Cerebellar cortex (tissue), 1 donor: ENCODE measurements around the gene TXNDC9.
"Not testable (repeated sequence)": the region's sequence is repeated elsewhere in the genome, so short reads cannot be mapped to it uniquely, and the experiment has no call there.

Experiments used
- DNase-seq: peaks from one replicate; pipeline ENCODE4 v3.0.0-alpha.2; 2015; ENCODE audit warnings: low spot score

The TXNDC9 gene, protein sequence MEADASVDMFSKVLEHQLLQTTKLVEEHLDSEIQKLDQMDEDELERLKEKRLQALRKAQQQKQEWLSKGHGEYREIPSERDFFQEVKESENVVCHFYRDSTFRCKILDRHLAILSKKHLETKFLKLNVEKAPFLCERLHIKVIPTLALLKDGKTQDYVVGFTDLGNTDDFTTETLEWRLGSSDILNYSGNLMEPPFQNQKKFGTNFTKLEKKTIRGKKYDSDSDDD

DNA sequence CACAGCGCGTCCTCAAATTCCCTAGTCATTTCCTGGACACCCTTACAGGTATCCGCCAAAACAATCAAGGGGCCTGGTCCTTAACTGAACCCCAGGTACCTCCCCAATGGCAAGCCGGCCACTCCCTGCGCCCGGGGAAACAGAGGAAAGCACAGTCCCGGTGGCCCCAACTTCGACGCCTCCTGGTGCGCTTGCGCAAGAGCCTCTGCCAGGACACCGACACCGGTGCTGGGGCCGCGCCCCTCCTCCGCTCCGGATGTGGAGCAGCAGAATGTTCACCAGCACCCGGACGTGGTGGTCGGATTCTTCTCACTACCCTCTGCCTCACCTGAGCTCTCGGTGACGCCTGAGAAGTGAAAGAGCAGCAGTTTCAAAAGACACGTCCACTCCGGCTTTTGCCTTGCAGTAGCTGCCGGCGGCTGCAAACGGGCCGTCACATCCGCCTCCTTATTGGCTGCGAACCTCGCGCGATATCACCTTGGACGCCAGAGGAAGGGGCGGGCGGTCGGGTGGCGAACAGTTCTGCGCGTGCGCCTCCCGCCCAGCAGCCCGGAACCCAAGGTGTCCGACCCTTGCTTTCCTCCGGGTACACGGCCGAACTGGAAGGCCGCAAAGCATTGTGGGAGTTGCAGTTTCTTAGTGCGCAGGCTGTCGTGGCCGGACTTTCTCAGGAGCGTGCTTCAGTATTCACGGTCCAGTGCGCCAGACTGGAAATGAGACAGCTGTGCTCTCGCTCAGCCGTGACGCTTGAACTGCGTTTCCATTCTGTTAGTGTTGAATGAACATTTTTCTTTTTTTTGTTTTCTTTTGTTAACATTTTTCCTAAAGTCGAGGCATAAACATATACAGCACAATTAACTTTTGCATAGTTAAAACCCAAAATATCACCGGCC is at the start of gene TXNDC9:
TXNDC9 (minus strand) TSS at position 423 of the 893 bp plus-strand sequence. CDS start 3,123 bp downstream, outside the sequence.
- peak; percentile 99 for DNase-seq

DNA sequence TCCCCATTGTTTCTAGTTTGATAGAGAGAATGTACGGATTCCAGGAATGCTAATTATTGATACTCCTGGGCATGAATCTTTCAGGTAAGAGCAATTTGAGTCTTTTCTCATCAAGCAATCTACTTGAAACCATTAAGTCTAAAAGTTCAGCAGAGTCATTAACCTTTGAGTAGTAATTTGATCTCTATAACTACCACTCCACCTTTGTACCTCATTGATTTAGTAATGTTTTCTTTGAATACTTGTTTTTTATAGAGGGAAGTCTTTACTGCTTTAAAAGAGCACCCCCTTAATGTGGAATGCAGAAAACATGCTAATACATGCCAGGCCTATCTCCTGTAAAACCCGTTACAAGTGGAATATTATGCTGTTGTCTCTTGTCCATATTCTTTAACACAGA is 46.0 kb upstream of the TXNDC9 start:
- no peak for DNase-seq

DNA sequence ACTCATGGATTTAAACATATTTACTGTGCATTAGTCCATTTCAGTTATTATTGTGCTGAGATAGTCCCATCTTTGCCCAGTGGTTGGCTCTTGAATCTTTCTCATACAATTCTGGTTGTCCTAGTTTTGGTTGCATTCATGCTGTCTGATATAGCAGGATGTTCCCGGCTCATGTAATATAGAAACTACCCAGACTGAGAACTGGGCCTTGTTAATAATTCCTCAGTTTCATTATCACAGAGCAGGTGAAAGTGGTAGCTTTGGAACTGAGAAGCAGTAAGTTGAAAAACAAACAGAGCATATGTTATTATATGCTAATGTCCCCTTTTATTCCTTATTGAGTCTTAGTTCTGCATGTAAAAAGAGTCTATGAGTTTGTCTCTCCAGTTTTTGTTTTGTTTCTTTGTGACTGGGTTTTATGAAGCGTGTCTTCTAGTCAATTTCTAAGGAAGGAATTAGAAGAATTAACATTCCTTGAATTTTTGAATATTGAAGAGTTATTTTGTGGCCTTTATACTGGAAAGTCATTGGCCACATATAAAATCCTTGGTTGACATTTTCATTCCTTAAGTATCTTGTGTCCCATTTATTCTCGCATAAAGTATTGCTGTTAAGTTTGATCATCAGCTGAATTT is 44.4 kb upstream of the TXNDC9 start:
- no peak for DNase-seq

DNA sequence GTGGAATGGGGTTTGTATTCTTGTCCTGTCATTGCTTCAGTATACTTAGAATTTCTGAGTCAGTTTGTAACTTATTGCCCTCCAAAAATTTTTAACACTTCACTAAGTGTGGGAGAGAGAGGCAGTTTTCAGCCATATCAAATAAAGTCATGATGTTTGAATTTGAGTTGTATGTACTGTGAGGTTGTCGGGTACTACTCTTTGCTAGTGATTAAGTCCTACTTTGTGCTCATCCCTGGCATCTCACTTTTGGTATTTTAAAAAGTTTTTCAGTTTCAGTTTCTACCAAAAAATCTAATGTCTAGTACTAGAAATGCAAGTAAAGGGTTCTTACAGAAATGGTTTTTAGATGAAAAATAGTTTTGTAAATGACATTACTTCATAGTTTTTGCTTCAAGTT is 41.7 kb upstream of the TXNDC9 start:
- no peak for DNase-seq

DNA sequence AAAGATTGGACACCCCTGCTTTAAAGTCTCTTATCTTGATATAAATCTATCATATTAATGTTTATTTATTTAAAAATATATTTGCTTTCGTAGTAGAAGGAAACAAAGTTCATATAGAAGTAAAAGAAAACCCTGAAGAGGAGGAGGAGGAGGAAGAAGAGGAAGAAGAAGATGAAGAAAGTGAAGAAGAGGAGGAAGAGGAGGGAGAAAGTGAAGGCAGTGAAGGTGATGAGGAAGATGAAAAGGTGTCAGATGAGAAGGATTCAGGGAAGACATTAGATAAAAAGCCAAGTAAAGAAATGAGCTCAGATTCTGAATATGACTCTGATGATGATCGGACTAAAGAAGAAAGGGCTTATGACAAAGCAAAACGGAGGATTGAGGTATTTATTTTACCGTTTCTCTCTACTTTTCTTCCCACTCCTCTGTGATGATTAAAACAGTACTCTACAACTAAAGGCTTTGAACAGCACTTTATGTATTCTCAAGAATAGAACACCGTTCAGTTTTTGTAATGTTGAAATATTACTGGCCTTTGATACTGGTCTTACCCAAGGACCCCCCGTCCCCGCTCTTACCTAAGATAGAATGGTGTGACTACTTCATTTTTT is 40.2 kb upstream of the TXNDC9 start:
- no peak for DNase-seq

DNA sequence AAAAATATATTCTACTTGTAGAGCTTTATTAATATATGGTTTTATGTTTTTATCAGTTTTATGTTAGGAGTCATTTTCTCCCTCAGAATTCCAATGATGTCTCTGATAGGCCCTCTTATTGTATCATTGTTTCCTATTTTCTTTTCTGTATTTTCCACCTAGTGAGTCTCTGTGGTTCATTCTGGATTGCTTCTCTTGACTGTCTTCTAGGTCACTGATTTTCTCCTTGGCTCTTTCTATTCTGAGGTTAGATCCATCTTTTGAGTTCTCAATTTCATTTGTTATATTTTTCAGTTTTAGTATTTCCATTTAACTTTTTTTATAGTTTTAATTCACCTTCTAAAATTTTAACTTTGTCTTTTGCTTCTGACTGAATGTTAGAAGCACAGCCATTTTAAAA is 38.6 kb upstream of the TXNDC9 start:
- DNase-seq: no peak

DNA sequence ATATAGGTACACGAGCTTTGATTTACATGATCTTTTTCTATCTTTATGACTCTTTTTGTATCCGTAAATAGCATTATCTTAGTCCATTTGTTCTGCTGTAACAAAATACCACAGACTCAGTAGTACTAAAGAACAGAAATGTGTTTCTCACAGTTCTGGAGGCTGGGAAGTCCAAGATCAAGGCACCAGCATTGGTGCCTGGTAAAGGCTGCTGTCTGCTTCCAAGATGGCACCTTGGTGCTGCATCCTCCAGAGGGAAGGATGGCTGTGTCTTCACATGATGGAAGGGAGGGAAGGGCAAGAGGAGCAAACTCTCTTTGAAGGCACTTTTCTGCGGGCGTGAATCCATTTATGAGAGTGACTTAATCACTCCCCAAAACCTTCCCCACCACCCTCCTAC is 37.0 kb upstream of the TXNDC9 start:
- no peak for DNase-seq

DNA sequence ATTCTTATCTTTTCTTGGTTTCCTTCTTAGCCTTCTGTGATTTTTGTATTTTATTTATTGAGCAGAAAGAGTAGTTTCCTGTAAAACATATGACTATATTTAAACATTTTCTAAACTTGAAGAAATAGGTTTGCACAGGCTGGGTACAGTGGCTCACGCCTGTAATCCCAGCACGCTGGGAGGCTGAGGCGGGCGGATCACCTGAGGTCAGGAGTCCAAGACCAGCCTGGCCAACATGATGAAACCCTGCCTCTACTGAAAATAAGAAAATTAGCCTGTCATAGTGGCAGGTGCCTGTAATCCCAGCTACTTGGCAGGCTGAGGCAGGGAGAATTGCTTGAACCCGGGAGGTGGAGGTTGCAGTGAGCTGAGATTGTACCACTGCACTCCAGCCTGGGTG is 32.7 kb upstream of the TXNDC9 start:
- DNase-seq: not testable (repeated sequence)

DNA sequence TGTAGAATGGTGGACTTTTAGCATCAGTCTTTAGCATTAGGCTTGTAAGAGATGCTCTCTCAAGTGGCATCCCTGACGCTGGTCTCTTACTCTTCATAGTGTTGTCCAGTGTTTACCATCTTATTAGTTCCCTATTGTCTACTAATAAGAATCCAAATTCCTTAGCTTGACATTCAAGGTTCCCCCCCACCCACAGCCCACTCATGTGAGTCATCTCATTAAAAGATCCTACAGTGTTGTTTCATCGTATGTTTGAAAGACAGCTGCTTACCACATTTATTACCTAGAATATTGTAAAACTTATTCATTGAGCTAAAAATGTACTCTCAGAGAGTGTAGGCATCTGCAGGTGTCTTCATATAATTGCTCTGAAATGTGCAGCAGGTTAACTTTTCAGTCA is 29.5 kb upstream of the TXNDC9 start:
- DNase-seq: no peak

DNA sequence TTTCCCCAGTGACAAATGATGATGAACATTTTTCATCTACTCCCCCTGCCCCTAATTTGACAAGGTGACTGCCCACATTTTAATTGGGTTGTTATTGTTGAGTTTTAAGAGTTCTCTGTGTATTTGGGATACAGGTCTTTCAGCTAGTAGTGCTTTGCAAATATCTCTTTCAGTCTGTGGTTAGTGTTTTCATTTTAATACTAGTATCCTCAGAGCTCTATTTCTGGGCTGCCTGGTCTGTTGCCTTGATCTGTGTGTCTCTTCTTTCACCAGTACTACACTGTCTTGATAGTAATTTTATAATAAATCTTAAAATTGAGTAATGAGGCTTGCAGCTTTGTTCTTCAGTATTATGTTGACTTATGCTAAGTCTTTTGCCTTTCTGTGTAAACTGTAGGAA is 20.7 kb upstream of the TXNDC9 start:
- DNase-seq: no peak

DNA sequence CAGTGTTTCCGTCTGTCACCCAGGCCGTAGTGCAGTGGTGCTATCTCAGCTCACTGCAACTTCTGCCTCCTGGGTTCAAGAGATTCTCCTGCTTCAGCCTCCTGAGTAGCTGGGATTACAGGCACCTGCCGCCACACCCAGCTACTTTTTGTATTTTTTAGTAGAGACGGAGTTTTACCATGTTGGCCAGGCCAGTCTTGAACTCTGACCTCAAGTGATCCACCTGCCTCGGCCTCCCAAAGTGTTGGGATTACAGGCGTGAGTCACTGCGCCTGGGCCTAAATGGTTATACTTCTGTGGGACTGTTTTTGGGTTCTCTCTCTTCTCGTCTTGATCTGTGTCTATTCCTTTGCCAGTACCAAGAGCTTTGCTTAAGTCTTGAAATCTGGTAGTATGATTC is 18.7 kb upstream of the TXNDC9 start:
- not testable (repeated sequence) for DNase-seq

DNA sequence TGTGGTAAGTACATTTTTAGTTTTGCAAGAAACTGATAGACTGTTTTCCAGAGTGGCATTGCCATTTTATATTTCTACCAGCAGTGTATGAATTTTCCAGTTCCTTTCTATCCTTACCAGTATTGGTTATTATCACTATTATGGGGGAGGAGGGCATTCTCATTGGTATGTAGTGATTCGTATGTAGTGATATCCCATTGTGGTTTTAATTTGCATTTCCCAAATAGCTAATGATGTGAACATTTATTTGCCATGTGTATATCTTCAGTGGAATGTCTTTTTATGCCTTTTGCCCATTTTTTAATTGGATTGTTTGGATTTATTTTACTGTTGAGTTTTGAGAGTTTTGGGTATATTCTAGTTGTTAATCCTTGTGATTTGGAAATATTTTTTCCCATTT is 17.9 kb upstream of the TXNDC9 start:
- DNase-seq: no peak

DNA sequence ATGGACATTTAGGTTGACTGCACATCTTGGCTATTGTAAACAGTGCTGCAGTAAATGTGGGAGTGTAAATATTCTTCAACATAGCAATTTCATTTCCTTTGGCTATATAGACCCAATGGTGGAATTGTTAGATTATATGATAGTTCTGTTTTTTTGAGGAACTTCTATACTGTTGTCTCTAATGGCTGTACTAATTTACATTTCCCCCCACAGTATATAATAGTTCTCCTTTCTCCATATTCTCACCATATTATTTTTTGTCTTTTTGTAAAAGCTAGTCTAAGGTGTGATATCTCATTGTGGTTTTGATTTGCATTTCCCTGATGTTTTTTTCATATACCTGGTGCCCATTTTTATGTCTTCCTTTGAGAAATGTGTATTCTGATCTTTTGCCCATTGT is 14.1 kb upstream of the TXNDC9 start:
- DNase-seq: no peak

DNA sequence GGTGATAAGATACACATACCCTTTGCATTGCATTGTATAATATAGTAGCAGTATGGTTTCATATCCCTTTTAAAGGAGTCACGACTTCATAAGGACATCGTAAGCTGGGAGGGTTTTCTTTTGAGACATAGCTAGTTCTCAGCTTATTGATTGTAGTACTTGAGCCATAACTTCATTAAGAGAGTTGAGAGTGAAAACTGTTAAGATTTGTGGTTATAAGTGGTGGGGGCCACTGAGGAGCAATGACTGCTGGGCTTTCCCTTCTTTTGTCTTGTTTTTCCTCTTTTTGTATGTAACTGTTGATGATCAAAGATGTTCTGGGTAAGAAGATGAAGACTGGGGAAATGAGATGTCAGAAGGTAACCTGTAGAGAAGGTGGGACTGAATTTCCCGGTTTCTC is 12.0 kb upstream of the TXNDC9 start:
- no peak for DNase-seq

DNA sequence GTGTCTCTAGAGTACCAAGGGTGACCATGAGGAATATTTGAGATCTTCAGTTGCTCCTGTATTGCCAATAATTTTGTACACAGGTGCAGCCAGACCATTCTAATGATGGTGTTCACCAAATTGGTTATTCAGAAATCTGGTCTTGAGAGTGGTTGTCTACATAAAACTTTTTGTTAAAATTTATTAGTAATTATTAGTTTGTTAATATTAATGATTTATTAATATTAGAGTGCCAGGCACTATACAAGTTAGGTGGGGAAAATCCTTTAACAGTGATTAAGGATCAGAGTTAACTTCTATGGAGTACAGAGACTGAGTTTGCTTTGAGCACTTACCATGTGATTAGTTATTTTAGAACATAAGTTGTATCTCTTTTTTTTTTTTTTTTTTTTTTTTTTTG is 10.1 kb upstream of the TXNDC9 start:
- no peak for DNase-seq

DNA sequence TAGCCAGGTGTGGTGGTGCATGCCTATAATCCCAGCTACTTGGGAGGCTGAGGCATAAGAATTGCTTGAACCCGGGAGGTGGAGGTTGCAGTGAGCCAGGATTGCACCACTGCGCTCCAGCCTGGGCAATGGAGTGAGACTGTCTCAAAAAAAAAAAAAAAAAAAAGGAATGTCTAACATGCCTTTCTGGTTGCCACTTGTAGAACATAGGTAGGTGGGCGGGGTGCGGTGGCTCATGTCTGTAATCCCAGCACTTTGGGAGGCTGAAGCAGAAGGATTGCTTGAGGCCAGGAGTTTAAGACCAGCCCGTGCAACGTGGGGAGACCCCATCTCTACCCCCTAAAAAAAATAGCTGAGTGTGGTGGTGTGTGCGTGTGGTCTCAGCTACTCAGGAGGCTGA is 9.3 kb upstream of the TXNDC9 start:
- not testable (repeated sequence) for DNase-seq

DNA sequence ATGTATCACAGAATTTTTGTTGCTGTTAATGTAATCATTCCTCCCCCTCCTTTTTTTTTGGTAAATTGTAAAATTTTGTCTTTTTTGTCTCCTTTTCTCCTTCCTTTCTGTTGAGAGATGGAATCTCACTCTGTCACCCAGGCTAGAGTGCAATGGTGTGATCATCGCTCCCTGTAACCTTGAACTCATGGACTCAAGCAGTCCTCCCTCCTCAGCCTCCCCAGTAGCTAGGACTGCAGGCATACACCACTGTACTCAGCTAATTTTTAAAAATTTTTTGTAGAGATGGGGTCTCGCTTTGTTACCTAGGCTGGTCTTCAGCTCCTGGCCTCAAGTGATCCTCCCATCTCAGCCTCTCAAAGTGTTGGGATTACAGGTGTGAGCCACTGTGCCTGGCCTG is 6.4 kb upstream of the TXNDC9 start:
- DNase-seq: no peak

DNA sequence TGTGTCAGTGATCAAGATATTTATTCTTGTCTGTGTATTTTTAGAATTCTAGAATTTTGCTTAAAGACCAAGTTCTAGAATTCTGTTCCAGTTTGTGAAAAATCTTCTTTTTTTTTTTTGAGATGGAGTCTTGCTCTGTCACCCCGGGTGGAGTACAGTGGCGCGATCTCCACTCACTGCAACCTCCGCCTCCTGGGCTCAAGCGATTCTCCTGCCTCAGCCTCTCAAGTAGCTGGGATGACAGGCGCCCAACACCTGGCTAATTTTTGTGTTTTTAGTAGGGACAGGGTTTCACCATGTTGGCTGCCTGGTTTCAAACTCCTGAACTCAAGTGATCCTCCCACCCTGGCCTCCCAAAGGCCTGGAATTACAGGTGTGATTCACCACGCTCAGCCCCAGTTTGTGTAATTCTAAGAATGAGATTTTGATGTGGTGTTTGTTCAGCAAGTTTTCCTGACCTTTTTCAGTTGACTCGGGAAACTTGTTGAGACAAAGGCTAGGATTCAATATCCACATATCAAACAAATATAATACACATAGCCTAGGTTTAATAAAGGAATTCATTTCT is 4.6 kb upstream of the TXNDC9 start:
- DNase-seq: no peak

DNA sequence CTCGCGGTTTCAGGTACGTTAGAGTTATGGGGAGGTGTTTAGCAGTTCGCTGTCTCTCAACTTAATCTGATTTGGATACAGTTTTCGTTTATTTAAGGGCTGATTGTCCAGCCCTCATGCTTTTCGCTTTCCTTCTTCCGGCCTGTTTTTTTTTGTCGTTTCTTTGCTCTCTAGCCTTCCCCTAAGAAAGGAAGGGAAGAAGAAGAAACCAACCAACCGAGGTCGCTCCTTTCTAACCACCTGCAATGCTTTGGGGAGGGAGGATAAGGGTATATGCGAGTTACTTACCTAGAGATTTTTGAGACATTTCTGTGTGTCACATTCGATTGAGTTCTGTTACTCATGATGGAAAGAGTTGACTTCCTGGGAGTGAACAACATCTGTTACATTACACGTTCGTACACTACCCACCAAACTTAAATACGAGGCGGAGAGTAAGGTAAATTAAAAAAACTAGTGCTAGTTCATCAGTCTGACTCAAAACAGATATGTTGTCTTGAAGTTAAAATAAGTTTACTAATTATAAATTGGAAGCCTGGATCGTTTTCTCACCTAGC is 2.0 kb upstream of the TXNDC9 start:
- no peak for DNase-seq

DNA sequence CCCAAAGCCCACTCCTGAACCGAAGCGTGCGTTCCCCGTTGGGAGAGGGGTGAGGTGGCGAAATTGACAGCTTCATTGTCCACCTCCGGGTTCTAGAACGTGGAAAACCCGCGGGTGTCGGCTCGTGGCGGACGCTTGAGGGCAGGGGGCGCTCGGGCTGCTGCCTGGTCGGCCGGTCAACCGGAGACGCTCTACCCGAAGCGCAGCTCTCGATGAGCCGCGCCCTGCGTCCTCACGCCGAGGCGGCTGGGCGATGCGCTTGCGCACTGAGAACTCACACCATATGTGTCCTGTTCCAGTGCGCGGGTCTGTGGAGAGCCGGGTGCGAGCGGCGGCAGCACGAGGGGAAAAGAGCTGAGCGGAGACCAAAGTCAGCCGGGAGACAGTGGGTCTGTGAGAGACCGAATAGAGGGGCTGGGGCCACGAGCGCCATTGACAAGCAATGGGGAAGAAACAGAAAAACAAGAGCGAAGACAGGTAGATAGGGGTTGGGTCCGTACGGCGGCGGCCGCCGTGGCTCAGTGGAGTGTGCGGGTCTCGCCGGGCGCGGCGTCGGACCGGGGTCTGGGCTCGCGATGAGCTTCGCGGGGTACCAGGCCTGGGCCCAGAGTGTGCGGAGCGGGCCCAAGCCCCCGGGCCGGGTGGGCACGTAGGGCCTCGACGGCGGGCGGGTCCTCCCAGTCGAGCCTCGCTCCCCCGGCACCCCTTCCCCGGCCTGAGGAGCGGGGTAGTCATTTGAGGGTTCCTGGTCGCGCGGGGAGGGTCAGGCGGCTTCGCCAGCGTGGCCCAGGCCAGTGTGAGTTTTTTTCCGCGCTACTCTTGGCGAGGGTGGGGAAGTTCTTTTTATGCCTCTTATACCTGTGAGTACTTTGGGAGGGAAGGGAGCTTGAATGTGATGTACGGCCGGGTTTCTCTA is 1.2 kb upstream of the TXNDC9 start, which contains the start of gene EIF5B:
EIF5B (plus strand) TSS at position 277 of the 916 bp plus-strand sequence; CDS start at position 443, 166 bp downstream.
- DNase-seq: peak; percentile 97

DNA sequence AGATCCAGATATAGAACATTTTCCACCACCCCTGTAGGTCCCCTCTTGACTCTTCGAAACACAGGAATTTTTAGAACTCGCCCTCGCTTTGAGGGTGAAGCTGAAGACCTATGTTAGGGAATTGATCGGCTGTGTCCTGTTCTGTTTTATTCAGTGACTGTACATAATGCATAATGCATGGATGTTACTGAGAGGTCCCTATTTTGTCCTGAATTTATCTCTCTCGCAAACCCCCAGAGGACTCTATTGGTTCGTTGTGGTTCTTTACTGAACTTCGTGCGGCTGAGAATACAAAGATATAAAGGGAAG is 625 bp upstream of the TXNDC9 start:
- no peak for DNase-seq
